GM13977 (cell line): ENCODE data around the gene CD180.

Source experiments
- DNase-seq: peaks from one replicate; pipeline ENCODE4 v3.0.0; 2012; ENCODE audit warnings: low spot score
- in situ Hi-C: fragments of 300-500 bp; cut with MboI; formaldehyde crosslinking; loops from one replicate; pipeline ENCODE4 v1.12.0; 2022; ENCODE audit warnings: low sequenced_read_pairs, low pct_unique_long_range_greater_than_20kb, mixed read lengths, inconsistent platforms; ENCODE audit not compliant: unreplicated experiment
- TF ChIP-seq, protein P1 (sequence below): IDR thresholded peaks from 2 replicates; pipeline ENCODE4 v1.5.1; 2012; ENCODE audit warnings: mild to moderate bottlenecking, control low read depth; ENCODE audit not compliant: insufficient read depth; ENCODE audit errors: extremely low read depth, missing control alignments

Gene CD180

DNA sequence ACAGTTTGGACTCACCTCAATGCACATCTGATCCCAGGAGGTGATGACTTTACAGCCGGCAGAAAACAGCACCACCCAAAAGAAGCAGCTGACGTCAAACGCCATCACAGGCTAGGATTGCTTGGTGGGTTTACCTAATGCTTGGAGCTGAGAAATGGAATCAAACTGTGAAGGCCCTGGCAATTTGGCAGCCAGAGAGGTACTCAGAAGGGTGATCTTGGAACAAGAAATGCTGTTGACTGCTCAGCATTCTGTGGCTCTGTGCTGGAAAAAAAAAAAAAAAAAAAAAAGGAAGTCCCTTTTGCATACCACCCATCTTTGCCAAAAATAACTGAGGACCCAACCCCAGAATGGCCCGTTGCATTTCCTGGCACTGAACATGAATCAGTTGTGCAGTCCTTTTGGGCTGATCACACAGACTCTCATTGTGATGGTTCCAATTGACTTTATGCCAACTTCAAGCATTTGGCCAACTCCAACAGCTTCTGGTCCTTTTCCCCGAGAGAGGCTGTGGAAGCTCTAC lies at the start of gene CD180:
CD180 (minus strand) TSS at position 263 of the 523 bp plus-strand sequence; CDS start at position 105, 158 bp downstream.
- DNase-seq, result no peak
- in situ Hi-C loops, result no loop called here
- TF ChIP-seq, protein P1, sequence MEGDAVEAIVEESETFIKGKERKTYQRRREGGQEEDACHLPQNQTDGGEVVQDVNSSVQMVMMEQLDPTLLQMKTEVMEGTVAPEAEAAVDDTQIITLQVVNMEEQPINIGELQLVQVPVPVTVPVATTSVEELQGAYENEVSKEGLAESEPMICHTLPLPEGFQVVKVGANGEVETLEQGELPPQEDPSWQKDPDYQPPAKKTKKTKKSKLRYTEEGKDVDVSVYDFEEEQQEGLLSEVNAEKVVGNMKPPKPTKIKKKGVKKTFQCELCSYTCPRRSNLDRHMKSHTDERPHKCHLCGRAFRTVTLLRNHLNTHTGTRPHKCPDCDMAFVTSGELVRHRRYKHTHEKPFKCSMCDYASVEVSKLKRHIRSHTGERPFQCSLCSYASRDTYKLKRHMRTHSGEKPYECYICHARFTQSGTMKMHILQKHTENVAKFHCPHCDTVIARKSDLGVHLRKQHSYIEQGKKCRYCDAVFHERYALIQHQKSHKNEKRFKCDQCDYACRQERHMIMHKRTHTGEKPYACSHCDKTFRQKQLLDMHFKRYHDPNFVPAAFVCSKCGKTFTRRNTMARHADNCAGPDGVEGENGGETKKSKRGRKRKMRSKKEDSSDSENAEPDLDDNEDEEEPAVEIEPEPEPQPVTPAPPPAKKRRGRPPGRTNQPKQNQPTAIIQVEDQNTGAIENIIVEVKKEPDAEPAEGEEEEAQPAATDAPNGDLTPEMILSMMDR, result no peak

- in situ Hi-C loops, result loop anchor here (10.0 kb wide), 1 partner anchor 1009 kb away; no protein-coding TSS in a partner anchor
Observed at GRCh38 chr5:67246108-67246507, 49.5 kb upstream of the CD180 start.

DNA sequence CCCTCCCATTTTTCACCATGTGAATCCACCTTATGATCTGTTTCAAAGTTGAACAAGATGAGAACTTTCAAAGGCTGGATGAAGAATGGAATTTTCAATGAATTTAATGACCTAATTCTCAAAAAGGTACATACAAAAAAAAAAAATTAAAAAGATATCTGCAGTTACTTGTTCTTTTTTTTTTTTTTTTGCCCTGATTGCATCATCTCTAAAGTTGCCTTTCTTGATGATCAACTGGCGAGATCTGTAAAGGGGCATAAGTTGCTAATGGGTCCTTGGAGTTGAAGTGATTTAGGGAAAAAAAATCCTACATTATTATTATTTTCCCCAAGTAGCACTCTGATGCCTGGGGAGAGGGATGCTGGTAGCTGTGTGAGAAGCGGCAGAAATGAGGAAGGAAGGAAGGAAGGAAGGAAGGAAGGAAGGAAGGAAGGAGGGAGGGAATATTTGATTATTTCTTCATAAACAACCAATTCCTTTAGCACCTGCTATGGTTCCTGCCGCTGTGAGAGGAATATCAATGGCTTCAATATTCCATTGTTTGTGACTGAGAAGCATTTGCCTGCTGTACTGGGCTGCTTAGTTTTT lies 48.8 kb upstream of the CD180 start:
- no peak for DNase-seq
- TF ChIP-seq, protein P1, result no peak
- in situ Hi-C loops, result loop anchor here (10.0 kb wide), 1 partner anchor 1009 kb away; no protein-coding TSS in a partner anchor

More at GRCh38 chr5:67246108-67246507, 49.5 kb upstream of the CD180 start:
- peak; percentile 30 for DNase-seq
- TF ChIP-seq, protein P1, result peak; percentile 58

DNA sequence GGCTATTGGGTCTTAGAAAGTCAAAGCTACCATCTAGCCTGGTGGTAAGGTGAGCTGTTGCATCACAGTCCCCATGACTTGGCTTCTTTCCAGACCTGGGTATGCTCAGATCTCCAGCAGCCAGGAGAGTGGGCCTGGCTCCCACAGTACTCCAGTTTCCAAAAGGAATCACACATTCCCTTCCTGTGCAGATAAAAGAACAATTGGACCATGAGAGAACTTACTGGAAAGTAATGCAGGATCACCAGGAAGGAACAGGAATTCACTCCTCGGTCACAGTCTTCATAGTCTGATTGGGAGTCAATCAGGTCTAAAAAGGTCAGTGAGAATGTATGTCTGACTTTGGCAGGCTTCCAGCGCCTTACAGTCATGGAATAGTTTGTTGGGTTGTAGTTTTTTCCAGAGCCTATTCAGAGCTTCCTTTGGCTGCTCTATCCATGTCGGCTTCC lies 47.8 kb upstream of the CD180 start:
- no peak for DNase-seq
- TF ChIP-seq, protein P1, result no peak
- in situ Hi-C loops, result loop anchor here (10.0 kb wide), 1 partner anchor 1010 kb away; no protein-coding TSS in a partner anchor

DNA sequence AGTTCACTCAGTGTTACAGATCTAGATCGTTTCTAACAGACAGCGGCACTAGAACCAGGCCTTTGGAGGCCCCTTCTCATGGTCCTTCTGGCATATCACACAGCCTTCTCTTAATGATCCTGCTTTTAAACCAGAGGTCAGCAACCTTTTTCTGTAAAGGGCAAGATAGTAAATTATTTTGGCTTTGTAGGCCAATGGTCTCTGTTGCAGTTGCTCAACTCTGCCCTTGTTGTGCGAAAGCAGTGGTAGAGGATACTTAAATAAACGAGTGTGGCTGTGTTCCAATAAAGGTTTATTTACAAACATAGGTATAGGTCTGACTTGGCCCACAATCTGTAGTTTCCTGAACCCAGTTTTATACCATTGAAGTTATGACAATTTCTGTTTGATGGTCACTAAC lies 47.3 kb upstream of the CD180 start:
- in situ Hi-C loops, result loop anchor here (10.0 kb wide), 1 partner anchor 1011 kb away; no protein-coding TSS in a partner anchor
- TF ChIP-seq, protein P1, result no peak
- no peak for DNase-seq

DNA sequence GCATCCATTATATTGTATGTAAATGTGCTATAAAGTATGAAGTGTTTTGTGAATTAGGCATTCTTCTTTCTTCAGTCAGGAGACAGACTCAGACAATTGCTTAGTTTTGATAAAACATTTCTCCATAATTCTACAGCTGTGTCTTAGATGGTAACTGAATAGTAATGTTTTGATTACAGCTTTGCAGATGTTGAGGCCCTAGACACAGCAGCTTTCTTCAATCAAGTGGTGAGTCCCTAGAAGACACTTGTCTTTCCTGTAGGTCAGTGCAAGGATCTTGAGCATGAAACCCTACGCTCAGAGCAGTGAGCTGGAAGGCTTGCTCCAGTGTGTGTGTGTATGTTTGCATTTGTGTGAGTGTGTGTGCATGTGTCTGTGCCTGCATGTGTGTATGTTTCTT lies 46.8 kb upstream of the CD180 start:
- no peak for DNase-seq
- in situ Hi-C loops, result loop anchor here (10.0 kb wide), 1 partner anchor 1011 kb away; no protein-coding TSS in a partner anchor
- TF ChIP-seq, protein P1, result no peak
